Stomach smooth muscle (tissue), 2 donors: ENCODE measurements around the gene ACSM5.

Source experiments
- H3K27ac ChIP-seq: one replicate; pipeline ENCODE4 v1.7.0; 2013; ENCODE audit warnings: mild to moderate bottlenecking, low read length, inconsistent platforms
- H3K27me3 ChIP-seq, 2 donors: one replicate each; pipeline ENCODE4 v1.7.0; 2013; ENCODE audit warnings: low read length in 2 of 2; ENCODE audit not compliant: insufficient read depth in 2 of 2, control insufficient read depth in 1 of 2
- H3K36me3 ChIP-seq, 2 donors: one replicate each; pipeline ENCODE4 v1.7.0; 2013; ENCODE audit warnings: low read length in 2 of 2; ENCODE audit not compliant: control insufficient read depth in 2 of 2, insufficient read depth in 2 of 2
- H3K4me1 ChIP-seq: one replicate; pipeline ENCODE4 v1.7.0; 2013; ENCODE audit warnings: low read length; ENCODE audit not compliant: control insufficient read depth, insufficient read depth
- H3K4me3 ChIP-seq, 2 donors: one replicate each; pipeline ENCODE4 v1.7.0; 2013; ENCODE audit warnings: low read length in 2 of 2
- H3K9ac ChIP-seq, 2 donors: one replicate each; pipeline ENCODE4 v1.7.0; 2013; ENCODE audit warnings: low read length in 2 of 2, mild to moderate bottlenecking in 1 of 2
- H3K9me3 ChIP-seq, 2 donors: one replicate each; pipeline ENCODE4 v1.7.0; 2013; ENCODE audit warnings: low read length in 2 of 2; ENCODE audit not compliant: control insufficient read depth in 2 of 2
- donor health status: healthy.
- donor health status: Pancreatic carcinoma.

Gene ACSM5, protein sequence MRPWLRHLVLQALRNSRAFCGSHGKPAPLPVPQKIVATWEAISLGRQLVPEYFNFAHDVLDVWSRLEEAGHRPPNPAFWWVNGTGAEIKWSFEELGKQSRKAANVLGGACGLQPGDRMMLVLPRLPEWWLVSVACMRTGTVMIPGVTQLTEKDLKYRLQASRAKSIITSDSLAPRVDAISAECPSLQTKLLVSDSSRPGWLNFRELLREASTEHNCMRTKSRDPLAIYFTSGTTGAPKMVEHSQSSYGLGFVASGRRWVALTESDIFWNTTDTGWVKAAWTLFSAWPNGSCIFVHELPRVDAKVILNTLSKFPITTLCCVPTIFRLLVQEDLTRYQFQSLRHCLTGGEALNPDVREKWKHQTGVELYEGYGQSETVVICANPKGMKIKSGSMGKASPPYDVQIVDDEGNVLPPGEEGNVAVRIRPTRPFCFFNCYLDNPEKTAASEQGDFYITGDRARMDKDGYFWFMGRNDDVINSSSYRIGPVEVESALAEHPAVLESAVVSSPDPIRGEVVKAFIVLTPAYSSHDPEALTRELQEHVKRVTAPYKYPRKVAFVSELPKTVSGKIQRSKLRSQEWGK

DNA sequence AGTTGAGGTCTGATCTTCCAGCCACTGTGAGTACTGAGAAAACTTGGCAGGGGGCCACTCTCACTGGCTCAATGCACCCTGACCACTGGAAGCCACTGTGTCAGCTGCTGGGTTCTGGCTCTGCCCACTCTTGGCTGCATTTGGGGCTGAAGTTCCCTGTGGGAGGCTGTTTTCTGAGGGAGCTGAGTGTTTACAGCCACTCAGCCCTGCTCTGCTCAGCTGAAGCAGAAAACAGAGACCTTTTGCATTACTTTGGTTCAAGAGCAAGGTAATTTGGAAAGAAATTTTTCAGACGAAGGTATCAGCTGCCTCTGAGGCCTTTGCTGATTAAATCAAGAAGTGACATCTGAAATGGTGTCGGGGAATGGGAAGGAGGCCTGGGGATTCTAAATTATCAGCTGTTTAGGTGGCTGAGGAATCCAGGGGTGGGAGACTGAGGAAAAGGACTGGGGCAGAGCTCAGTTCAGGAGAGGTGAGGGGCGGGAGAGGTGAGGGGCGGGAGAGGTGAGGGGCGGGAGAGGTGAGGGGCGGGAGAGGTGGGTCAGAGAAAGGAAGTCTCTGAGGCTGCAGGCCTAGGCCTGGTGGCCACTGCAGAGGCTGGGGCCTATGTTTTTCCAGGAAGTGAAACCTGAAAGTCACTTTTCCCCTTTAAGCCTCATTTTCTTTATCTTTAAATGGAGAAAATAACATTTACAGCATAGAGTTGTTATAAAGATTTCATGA is at the start of gene ACSM5:
Gene ACSM5, plus strand, starts transcription at position 137 of the 723 bp plus-strand sequence. CDS start 1,951 bp downstream, outside the sequence.
- Histone ChIP-seq H3K27ac (no peak within 1 kb of the TSS), H3K27me3 (no peaks in the 10 kb centered on the region), H3K36me3 (no peaks in the 10 kb centered on the region), H3K9me3 (no peaks in the 10 kb centered on the region), H3K9ac (no peak within 1 kb of the TSS), H3K4me3 (no peak within 1 kb of the TSS), H3K4me1 (no peaks in the 10 kb centered on the region)

- Histone ChIP-seq H3K4me1 (no peaks in the 10 kb centered on the region), H3K27me3 (peaks cover 4 to 10% of the 10 kb centered on the region in 2 donors), H3K4me3 (no peak overlapping the region), H3K9ac (no peak overlapping the region), H3K9me3 (no peaks in the 10 kb centered on the region), H3K36me3 (no peaks in the 10 kb centered on the region), H3K27ac (no peak overlapping the region)
These were observed 49.3 kb upstream of the ACSM5 start for GRCh38 chr16:20359997-20360396.

GRCh38 chr16:20363191-20363590 is 46.1 kb upstream of the ACSM5 start:
- H3K36me3 ChIP-seq = no peaks in the 10 kb centered on the region
- peaks cover 0 to 3% of the 10 kb centered on the region in 2 donors for H3K27me3 ChIP-seq
- no peak overlapping the region for H3K4me3 ChIP-seq
- no peaks in the 10 kb centered on the region for H3K4me1 ChIP-seq
- H3K9ac ChIP-seq = no peak overlapping the region
- no peak overlapping the region for H3K27ac ChIP-seq
- H3K9me3 ChIP-seq = no peaks in the 10 kb centered on the region

- Histone ChIP-seq H3K4me3 (no peak overlapping the region), H3K36me3 (no peaks in the 10 kb centered on the region), H3K9ac (no peak overlapping the region), H3K27ac (no peak overlapping the region), H3K4me1 (no peaks in the 10 kb centered on the region), H3K9me3 (no peaks in the 10 kb centered on the region), H3K27me3 (peaks cover 0 to 3% of the 10 kb centered on the region in 2 donors)
These were observed 45.3 kb upstream of the ACSM5 start for GRCh38 chr16:20364051-20364450.

DNA sequence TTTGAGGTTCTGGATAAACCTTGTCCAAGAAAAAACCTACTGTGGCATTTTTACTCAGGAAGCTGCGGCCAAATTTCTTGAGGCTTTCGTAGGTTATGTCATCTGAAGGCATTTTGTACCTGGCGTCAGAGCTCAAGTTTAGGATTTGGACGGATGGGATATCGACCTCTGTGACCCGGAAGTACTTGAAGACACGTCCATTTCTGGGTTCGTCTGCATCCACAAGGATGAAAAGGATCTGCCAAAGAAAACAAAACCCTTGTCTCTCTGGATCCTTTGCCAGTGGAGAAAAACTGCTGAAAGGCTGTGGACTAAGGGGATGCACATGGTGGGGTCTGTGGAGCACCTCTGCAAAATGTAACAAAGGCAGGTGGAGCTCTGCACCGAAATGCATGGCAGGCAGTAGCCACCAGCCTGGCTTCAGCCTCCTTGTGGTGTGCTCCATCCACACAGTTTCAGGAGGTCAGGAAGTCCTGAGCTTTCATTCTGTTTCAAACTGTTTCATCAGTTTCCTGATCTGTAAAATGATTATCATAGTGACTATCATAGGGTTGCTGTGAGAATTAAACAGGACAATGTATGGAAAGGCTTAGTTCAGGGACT is 39.8 kb upstream of the ACSM5 start:
- Histone ChIP-seq H3K4me1 (no peaks in the 10 kb centered on the region), H3K27ac (no peak overlapping the region), H3K9me3 (no peaks in the 10 kb centered on the region), H3K36me3 (no peaks in the 10 kb centered on the region), H3K9ac (no peak overlapping the region), H3K4me3 (no peak overlapping the region), H3K27me3 (peaks cover 0 to 3% of the 10 kb centered on the region in 2 donors)

GRCh38 chr16:20372701-20373100 is 36.6 kb upstream of the ACSM5 start:
- H3K27ac ChIP-seq = no peak overlapping the region
- H3K36me3 ChIP-seq = no peaks in the 10 kb centered on the region
- H3K9ac ChIP-seq = no peak overlapping the region
- H3K4me3 ChIP-seq = no peak overlapping the region
- no peaks in the 10 kb centered on the region for H3K4me1 ChIP-seq
- no peaks in the 10 kb centered on the region for H3K9me3 ChIP-seq
- peaks cover 0 to 3% of the 10 kb centered on the region in 2 donors for H3K27me3 ChIP-seq

DNA sequence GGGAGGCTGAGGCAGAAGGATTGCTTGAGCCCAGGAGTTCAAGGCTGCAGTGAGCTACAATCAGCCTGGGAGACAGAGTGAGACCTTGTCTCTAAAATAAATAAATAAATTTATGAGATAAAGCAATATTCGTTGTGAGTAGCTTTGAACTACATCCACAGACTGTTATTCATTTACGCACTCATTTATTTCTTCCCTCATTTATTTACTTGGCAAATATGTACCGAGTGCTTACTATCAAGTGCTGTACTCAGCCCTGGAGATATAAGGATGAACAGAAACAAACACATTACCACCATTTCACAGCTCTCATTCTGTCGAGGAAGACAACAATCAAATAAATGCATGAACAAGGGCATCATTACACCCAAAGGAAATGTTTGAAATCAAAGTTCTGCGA is 32.2 kb upstream of the ACSM5 start:
- H3K9ac ChIP-seq = no peak overlapping the region
- H3K4me3 ChIP-seq = no peak overlapping the region
- peaks cover 0 to 2% of the 10 kb centered on the region in 2 donors for H3K27me3 ChIP-seq
- H3K36me3 ChIP-seq = no peaks in the 10 kb centered on the region
- no peak overlapping the region for H3K27ac ChIP-seq
- no peaks in the 10 kb centered on the region for H3K4me1 ChIP-seq
- no peaks in the 10 kb centered on the region for H3K9me3 ChIP-seq

DNA sequence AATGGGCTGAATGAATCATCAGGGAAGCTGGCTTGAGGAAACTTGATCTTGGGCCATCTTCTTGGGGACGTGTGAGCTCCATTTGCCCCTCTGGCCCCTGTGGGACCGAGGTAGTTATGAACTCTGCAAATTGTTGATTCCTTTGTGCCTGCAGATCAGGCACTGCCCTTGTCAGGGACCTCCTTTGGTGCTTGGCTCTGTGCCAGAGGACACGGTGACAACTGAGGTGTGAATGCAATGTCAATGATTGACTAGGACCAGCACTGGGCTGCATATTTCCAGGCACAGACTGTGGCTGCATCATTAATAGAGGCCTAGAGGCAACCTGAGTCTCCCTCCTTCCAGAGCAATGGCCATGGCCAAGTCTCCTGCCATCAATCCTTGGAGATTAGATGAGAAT is 28.6 kb upstream of the ACSM5 start:
- H3K27me3 ChIP-seq = peaks cover 0 to 4% of the 10 kb centered on the region in 2 donors
- H3K4me3 ChIP-seq = no peak overlapping the region
- H3K9ac ChIP-seq = no peak overlapping the region
- H3K36me3 ChIP-seq = no peaks in the 10 kb centered on the region
- no peaks in the 10 kb centered on the region for H3K9me3 ChIP-seq
- H3K4me1 ChIP-seq = no peaks in the 10 kb centered on the region
- no peak overlapping the region for H3K27ac ChIP-seq

- Histone ChIP-seq H3K4me3 (no peak overlapping the region), H3K9me3 (no peaks in the 10 kb centered on the region), H3K27me3 (peaks cover 0 to 10% of the 10 kb centered on the region in 2 donors), H3K36me3 (no peaks in the 10 kb centered on the region), H3K27ac (no peak overlapping the region), H3K9ac (no peak overlapping the region), H3K4me1 (peaks cover 3% of the 10 kb centered on the region)
These were observed 27.0 kb upstream of the ACSM5 start for GRCh38 chr16:20382202-20382948.
